ENCODE results near the gene DPYSL5. TPM values are rescaled to one million over a fixed set of nuclear protein-coding genes. Genes with fewer than 3 reads are reported as not detected.

The DPYSL5 gene
- total and polyA plus RNA-seq, 9 of the 15 experiments (the other 6 are each of a cell fraction or from before 2014, with no cell fraction given), result 0.06 TPM; not detected in 8

DNA sequence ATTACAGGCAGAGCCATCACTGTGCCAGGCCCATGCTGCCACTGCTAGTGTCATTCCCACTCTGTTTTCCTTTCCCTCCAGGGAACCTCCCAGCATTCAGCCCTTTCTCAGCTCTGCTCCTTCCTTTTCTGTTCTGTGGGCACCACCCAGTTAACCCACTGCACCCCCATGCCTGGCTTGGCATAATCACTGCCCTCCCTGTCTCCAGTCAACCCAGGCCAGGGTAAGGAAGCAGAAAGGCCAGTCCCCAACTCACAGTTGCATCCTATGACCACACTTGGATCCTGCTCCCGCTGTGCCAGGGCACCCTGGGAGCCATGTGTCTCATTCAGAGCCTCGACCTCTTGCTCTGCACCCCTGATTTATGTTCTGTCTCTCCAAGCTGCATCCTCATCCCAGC, 32.2 kb downstream of the DPYSL5 start (continued):
- TF ChIP-seq GTF2E2 (tag; IDR thresholded peaks at IDR 0.05), result no peak
- no peak for TF ChIP-seq ZFX (CRISPR knock-in tag; IDR thresholded peaks at IDR 0.05)
- no peak for TF ChIP-seq HDAC8 (tag; IDR thresholded peaks at IDR 0.05)
- TF ChIP-seq, protein P1, sequence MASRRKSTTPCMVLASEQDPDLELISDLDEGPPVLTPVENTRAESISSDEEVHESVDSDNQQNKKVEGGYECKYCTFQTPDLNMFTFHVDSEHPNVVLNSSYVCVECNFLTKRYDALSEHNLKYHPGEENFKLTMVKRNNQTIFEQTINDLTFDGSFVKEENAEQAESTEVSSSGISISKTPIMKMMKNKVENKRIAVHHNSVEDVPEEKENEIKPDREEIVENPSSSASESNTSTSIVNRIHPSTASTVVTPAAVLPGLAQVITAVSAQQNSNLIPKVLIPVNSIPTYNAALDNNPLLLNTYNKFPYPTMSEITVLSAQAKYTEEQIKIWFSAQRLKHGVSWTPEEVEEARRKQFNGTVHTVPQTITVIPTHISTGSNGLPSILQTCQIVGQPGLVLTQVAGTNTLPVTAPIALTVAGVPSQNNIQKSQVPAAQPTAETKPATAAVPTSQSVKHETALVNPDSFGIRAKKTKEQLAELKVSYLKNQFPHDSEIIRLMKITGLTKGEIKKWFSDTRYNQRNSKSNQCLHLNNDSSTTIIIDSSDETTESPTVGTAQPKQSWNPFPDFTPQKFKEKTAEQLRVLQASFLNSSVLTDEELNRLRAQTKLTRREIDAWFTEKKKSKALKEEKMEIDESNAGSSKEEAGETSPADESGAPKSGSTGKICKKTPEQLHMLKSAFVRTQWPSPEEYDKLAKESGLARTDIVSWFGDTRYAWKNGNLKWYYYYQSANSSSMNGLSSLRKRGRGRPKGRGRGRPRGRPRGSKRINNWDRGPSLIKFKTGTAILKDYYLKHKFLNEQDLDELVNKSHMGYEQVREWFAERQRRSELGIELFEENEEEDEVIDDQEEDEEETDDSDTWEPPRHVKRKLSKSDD (conservative IDR thresholded peaks at IDR 0.05; ENCODE audit: low read length), result no peak
- TF ChIP-seq, protein P2, sequence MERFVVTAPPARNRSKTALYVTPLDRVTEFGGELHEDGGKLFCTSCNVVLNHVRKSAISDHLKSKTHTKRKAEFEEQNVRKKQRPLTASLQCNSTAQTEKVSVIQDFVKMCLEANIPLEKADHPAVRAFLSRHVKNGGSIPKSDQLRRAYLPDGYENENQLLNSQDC (CRISPR knock-in tag; IDR thresholded peaks at IDR 0.05), result no peak

GRCh38 chr2:26880910-26881435, 33.0 kb downstream of the DPYSL5 start:
- ATAC-seq, result no peak
- no peak for DNase-seq (ENCODE audit: extremely low read depth in 1 of 4, low spot score in 3 of 4)
- H3K79me2 ChIP-seq (ENCODE audit: control insufficient read depth, insufficient read depth, low read length), result no peaks in the 10 kb centered on the region
- no peaks in the 10 kb centered on the region for H3K4me1 ChIP-seq (replicated peaks in 1 of 2; ENCODE audit: control insufficient read depth in 2 of 2, insufficient read depth in 2 of 2, low read length in 2 of 2)
- H4K20me1 ChIP-seq (replicated peaks; ENCODE audit: control insufficient read depth, insufficient read depth, low read length), result 0 out of 2 replicates have a peak, but pooled peaks cover 3% of the 10 kb centered on the region
- no peak for FAIRE-seq
- no peaks in the 10 kb centered on the region for H3K9me3 ChIP-seq (replicated peaks; ENCODE audit: control insufficient read depth, insufficient read depth, low read depth, low read length)
- in situ Hi-C loops (cut with MboI), result no loop called here
- no TSS peak for BruUV-seq (replicated peaks)
- no peak overlapping the region for H3K27ac ChIP-seq (ENCODE audit: extremely low read depth, low read depth, low read length)
- H3K4me3 ChIP-seq, result no peak overlapping the region
- H3K27me3 ChIP-seq (ENCODE audit: control insufficient read depth in 2 of 2, insufficient read depth in 2 of 2, low read length in 2 of 2), result peaks cover 9 to 65% of the 10 kb centered on the region in 2 experiments; a peak in 4 of 5 replicates
- H3K9me1 ChIP-seq (ENCODE audit: control insufficient read depth, insufficient read depth, low read length), result no peaks in the 10 kb centered on the region
- H2AFZ ChIP-seq (ENCODE audit: low read depth, low read length), result no peak overlapping the region
- ChIA-PET CTCF (ENCODE audit: low intra/inter-chr PET ratio) (interaction anchor here (0.7 kb wide), 1 partner anchor 9 kb away, joined by 4 read pairs; no protein-coding TSS in a partner anchor), POLR2A (interaction anchor here (0.6 to 1.7 kb wide), 2 partner anchors 19 to 229 kb away, joined by 3 to 4 read pairs; no protein-coding TSS in a partner anchor)
- intact Hi-C loops (cut with micrococcal nuclease), result no loop called here
- TF ChIP-seq FOXP1 (CRISPR knock-in tag; IDR thresholded peaks at IDR 0.05) (no peak), THRA (IDR thresholded peaks at IDR 0.05) (no peak), SMARCE1 (IDR thresholded peaks at IDR 0.05) (no peak), SMAD2 (IDR thresholded peaks at IDR 0.05; ENCODE audit: low read depth, low read length) (no peak), PURB (CRISPR knock-in tag; IDR thresholded peaks at IDR 0.05; ENCODE audit: low read depth) (no peak), SPI1 (IDR thresholded peaks at IDR 0.05; ENCODE audit: borderline replicate concordance, low read depth, low read length) (no peak), PYGO2 (tag; IDR thresholded peaks at IDR 0.05) (no peak), FOSL1 (tag; conservative IDR thresholded peaks at IDR 0.05) (no peak), TAF9B (IDR thresholded peaks at IDR 0.05; ENCODE audit: partially characterized antibody) (no peak)
- H3K4me2 ChIP-seq (ENCODE audit: insufficient read depth, low read length), result no peak overlapping the region
- WGBS (ENCODE audit: insufficient coverage, low coverage, missing lambda C conversion rate), result under 1% methylated on average over 9 of the region's 10 CpGs
- no peak overlapping the region for H3K9ac ChIP-seq (ENCODE audit: insufficient read depth in 1 of 2, low read depth in 2 of 2, low read length in 2 of 2)
- H3K36me3 ChIP-seq (ENCODE audit: control insufficient read depth, insufficient read depth, low read length), result no peaks in the 10 kb centered on the region

All from K562 (cell line).